Fibroblast of peridontal ligament (primary cell): ENCODE data around the gene ECE2.

Experiments used
- DNase-seq: peaks from one replicate; pipeline ENCODE4 v3.0.0-alpha.2; 2010; ENCODE audit errors: extremely low read depth

The ECE2 gene

DNA sequence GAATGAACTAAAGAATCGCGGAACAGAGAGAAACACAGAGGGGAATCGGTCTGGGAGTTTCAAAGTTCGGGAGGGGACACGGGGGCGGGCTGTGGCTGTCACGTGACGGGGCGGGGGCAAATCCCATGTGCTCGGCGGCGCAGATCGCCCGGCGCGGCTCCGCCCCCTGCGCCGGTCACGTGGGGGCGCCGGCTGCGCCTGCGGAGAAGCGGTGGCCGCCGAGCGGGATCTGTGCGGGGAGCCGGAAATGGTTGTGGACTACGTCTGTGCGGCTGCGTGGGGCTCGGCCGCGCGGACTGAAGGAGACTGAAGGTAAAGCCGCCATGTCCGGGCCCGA is 38.5 kb downstream of the ECE2 start, which contains the start of gene EIF4G1:
Gene EIF4G1, plus strand, starts transcription at position 244 of the 337 bp plus-strand sequence. CDS start 1,191 bp downstream, outside the sequence.
- peak; percentile 91 for DNase-seq

GRCh38 chr3:184314700-184315542 is 39.1 kb downstream of the ECE2 start:
- peak; percentile 75 for DNase-seq

DNA sequence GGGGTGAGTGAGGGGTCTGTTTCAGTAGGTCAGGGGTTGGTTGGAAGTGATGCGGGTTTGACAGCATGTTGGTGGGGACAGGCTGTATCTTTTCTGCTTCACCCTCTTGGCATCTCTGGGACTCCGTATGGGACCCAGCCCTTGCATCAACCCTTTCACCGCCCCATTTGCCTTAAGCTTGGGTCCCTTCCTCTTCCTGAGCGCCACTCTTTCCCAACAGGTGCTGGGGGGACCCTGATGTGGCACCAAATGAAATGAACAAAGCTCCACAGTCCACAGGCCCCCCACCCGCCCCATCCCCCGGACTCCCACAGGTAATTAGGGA is 39.7 kb downstream of the ECE2 start:
- no peak for DNase-seq

DNA sequence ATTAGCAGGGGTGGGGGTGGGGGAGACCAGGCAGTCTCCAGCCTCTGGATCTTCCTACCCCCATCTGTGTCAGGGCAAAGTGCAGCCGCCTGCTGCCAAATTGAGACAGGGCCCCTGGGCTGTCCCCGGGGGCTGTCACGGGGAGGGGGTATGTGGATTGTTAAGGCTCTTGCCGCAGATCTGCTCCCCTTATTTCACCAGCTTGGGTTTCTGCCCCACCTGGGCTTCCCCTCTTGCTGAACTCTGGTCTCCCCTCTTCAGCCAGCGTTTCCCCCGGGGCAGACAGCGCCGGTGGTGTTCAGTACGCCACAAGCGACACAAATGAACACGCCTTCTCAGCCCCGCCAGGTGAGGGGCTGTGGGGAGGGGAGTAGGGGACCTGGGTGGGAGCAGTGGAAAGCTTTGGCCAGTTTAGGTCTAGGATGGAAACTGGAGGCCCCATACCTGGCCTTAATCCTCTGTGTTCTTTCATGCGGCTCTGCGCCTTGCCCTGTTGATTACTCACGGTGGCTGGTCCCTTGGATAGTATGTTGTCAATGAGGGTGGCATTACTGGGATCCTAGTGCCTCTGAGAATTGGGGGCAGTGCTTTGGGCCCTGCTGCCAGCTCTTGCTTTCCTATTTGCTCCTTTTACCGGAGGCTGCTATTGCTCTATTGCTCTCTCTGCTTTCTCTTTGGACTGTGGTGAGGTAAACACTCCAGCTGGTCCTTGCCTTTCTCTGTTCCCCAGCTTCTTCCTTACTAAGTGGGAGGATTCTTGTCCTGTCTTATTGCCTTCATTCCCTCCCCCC is 40.2 kb downstream of the ECE2 start:
- no peak for DNase-seq

DNA sequence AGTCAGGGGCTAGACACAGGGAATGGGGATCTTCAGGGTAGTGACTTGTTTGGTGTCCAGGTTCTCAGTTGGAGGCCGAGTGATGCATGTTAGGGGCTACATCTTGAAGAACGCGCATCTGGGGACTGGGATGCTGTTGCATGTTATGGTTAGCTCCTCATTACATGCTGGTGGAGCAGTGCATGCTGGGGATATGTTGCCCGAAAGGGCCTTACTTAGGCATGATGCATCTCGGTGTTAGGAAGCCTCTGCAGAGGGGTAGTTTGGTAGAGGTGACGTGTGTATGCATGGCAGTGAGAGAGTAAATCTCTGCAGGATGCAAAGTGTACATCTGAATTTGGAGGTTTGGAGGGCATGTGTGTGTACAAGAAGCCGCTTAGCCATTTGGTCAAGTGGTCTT is 41.0 kb downstream of the ECE2 start:
- no peak for DNase-seq

DNA sequence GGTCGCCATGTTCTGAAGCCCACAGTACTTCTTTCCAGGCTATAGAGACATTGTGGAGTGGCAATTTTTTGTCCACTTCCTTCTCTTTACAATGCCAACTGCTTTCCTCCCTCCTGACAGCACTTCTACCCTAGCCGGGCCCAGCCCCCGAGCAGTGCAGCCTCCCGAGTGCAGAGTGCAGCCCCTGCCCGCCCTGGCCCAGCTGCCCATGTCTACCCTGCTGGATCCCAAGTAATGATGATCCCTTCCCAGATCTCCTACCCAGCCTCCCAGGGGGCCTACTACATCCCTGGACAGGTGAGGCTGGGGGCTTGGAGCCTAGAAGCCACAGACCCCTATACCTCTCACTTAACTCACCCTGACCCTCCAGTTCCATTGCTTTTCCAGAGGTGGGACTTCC is 41.4 kb downstream of the ECE2 start:
- DNase-seq = no peak

- peak; percentile 97 for DNase-seq
Observed at GRCh38 chr3:184320104-184320445, 44.3 kb downstream of the ECE2 start.

- no peak for DNase-seq
Observed at GRCh38 chr3:184321666-184322065, 45.8 kb downstream of the ECE2 start.

DNA sequence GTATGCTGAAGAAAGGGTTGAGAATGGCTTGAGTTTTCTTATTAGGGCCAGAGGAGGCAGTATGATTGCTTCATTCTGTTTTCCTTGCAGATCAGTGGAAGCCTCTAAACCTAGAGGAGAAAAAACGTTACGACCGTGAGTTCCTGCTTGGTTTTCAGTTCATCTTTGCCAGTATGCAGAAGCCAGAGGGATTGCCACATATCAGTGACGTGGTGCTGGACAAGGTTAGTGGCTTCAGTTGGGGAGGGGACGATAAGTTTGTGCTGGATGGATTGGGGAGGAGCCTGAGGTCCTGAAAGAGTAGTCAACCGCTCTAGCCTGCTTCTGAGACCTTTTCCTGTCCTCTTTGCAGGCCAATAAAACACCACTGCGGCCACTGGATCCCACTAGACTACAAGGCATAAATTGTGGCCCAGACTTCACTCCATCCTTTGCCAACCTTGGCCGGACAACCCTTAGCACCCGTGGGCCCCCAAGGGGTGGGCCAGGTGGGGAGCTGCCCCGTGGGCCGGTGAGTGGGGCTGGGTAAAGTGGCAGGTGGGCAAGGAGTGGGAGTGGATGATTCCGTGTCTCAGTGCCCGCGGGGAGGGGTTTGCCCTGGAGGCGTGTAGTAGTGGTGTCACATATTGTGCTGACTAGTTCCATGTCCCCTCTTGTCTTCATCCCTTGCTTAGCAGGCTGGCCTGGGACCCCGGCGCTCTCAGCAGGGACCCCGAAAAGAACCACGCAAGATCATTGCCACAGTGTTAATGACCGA is 47.1 kb downstream of the ECE2 start:
- DNase-seq = no peak

DNA sequence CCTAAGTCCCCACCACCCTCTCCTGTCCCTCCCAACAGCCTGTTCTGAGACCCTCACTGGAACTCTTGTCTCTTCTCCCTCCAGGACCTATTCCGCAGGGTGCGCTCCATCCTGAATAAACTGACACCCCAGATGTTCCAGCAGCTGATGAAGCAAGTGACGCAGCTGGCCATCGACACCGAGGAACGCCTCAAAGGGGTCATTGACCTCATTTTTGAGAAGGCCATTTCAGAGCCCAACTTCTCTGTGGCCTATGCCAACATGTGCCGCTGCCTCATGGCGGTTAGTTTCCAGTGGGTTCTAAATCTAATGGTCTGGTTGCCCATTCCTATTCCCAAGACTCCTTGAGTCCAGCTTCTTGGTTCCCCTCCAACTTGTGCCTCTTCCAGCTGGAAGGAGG is 47.9 kb downstream of the ECE2 start:
- no peak for DNase-seq

GRCh38 chr3:184325269-184325668 is 49.4 kb downstream of the ECE2 start:
- no peak for DNase-seq

DNA sequence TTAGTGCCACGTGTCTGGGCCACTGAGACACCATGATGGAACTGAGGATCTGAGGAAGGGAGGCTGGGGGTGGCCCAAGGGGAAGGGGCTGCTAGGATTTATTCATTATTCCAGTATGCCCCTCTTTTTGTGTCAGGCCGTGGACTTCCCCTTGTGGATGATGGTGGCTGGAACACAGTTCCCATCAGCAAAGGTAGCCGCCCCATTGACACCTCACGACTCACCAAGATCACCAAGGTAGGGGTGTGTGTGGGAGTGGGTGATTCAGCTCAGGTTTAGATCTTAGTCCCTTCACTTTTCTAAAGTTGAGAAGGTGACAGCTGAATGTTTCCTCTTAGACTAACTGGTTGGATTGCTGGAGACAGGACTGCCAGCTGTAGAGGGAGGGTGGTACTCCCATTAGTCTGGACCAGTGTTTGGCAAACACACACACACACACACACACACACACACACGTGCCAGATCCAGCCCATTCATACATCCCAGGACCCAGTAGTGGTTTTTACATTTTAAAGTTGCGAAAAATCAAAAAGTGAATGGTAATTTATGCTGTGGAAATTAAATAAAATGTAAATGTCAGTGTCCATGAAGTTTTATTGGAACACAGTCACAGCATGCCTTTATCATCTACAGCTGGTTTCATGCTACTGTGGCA is 50.0 kb downstream of the ECE2 start:
- DNase-seq = no peak

DNA sequence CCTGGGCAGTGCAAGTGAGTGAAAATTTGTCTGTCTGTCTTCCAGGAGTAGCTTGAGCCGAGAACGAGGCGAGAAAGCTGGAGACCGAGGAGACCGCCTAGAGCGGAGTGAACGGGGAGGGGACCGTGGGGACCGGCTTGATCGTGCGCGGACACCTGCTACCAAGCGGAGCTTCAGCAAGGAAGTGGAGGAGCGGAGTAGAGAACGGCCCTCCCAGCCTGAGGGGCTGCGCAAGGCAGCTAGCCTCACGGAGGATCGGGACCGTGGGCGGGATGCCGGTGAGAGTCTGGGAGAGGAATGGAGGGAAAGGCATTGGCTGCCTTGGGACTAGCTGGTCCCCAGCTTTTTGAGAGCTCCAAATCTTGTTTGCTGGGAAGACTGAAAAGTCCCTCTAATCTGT is 51.3 kb downstream of the ECE2 start:
- DNase-seq = no peak

DNA sequence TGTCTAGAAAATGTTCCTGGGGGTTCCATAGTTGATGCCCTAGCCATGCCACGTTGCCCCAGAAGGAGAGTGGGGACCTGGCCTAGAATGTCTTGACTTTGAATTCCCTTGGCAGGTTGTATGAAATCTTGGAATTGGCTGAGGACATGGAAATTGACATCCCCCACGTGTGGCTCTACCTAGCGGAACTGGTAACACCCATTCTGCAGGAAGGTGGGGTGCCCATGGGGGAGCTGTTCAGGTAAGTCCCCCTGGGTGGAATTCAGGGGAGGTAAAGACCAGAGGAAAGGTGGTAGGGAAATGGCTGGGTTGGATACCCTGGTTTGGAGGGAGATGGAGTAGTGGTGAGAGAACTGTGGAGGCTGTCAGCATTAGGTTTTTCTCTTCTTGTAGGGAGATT is 52.7 kb downstream of the ECE2 start:
- DNase-seq = no peak

DNA sequence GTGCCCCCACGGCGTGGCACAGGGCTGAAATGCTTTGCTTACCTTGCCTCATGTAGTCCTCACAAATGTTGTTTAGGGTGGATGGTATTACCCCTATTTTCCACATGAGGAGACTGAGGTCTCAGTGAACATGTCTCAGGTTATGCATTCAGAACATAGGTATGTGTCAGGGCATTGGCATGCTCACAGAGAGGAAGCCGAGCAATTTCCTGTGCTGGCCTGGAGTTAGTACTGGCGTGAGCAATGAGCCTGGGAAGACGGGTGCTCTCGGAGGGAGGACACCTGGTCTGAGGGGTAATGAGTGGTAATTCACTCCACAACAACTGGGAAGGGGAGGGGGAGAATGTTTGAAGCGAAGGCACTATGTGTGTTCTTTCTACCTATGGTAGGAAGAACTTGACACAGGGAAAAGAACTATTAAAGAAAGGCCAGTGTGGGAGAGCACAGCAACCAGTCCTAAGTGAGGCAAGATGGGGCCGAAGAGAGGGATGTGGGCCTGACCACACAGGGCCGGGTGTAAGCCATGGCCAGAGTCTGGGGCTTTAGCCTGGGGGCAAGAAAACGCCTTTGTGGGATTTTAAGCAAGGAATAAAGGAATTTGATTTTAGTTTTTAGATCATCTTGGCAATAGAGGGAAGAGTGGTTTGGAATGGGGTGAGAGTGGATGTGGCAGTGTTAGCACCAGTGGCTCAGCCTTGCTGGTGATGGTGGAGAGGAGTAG is 56.7 kb downstream of the ECE2 start:
- DNase-seq = peak; percentile 59

DNA sequence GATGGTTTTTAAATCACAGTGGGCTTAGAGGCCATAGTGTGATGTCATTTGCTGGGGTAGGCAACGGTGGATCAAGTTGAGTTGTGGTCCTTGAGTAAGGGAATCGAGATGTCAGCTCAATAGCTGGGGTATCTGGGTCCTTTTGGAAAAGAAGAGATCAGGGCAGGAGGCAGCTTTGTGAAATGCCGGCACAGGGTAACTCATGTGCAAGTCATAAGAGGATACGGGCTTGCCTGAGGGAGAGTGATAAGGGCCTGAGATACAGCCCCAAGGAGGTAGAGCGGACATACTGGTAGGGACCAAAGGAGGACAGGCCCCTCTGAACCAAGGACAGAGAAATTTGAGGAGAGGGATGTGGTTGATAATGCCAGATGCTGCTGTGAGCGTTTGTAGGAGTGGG is 57.4 kb downstream of the ECE2 start:
- no peak for DNase-seq

- no peak for DNase-seq
Observed at GRCh38 chr3:184333700-184334099, 57.9 kb downstream of the ECE2 start.

DNA sequence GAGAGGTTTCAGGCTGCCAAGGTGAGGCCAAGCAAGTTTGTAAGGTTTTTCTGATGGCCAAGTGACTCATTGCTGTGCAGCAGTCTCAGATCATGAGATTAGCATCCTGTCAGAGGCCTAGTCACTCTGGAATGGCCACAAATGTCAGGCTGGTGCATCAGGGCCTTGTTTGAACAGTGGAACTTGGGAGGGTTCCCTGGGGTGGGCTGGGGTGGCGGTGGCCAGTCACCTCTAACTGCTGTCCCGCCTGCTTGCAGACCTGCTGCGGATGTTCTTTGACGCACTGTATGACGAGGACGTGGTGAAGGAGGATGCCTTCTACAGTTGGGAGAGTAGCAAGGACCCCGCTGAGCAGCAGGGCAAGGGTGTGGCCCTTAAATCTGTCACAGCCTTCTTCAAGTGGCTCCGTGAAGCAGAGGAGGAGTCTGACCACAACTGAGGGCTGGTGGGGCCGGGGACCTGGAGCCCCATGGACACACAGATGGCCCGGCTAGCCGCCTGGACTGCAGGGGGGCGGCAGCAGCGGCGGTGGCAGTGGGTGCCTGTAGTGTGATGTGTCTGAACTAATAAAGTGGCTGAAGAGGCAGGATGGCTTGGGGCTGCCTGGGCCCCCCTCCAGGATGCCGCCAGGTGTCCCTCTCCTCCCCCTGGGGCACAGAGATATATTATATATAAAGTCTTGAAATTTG is 58.8 kb downstream of the ECE2 start:
- DNase-seq = peak; percentile 35

- no peak for DNase-seq
Observed at GRCh38 chr3:184335291-184335660, 59.5 kb downstream of the ECE2 start.

- peak; percentile 71 for DNase-seq
Observed at GRCh38 chr3:184335661-184336546, 60.1 kb downstream of the ECE2 start.
